H7 (cell line): Measurements from ENCODE around the gene TTC33. TPM values are rescaled to one million over a fixed set of nuclear protein-coding genes. Genes with fewer than 3 reads are reported as not detected.
"Not testable (repeated sequence)": the region's sequence is repeated elsewhere in the genome, so short reads cannot be mapped to it uniquely, and the experiment has no call there.

ENCODE experiments used
- DNase-seq: peaks from one replicate; pipeline ENCODE4 v3.0.0; 2012
- H3K27me3 ChIP-seq: 2 replicates; pipeline ENCODE4 v1.6.0; 2011; ENCODE audit warnings: mild to moderate bottlenecking, low read length; ENCODE audit not compliant: control insufficient read depth, insufficient read depth
- H3K36me3 ChIP-seq: replicated peaks from 2 replicates; pipeline ENCODE4 v1.5.1; 2011; ENCODE audit warnings: low read length; ENCODE audit not compliant: control insufficient read depth, insufficient read depth
- H3K4me3 ChIP-seq: 2 replicates; pipeline ENCODE4 v1.5.1; 2011; ENCODE audit warnings: low read depth, mild to moderate bottlenecking, control low read depth, low read length, moderate library complexity; ENCODE audit not compliant: insufficient read depth
- total RNA-seq: library from RNA; depleted of rRNA; stranded (reverse); fragments of >200 nt; shearing (Covaris generic); gene quantifications from 2 replicates; pipeline ENCODE4 v1.2.3, GENCODE V29; 2014

TTC33 gene
- total RNA-seq, 1 experiment from 2014 or later: 7.8 TPM

DNA sequence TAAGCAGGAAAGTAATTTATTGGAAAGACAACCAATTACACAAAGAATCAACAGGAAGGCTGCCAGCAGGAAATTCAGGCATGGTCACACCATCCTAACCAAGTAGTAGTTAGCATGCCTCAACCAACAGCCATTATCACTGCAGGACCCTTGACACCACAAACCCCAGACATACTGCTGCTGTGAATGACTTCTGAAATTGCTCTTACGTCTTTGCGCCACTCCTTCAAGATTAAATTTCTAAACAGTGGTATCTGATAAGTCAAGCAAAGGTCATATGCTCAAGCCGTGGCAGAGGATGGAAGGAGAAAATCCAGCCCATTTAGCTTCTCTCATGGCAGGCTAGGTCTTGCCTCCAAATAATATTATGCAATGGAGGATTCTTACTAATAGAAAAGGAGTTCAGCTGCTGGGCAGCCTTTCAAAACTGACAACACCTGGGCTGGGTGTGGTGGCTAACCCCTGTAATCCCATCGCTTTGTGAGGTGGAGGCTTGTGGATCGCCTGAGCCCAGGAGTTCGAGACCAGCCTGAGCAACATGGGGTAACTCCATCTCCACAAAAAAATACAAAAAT is 81.0 kb downstream of the TTC33 start:
- H3K4me3 ChIP-seq: no peak overlapping the region
- H3K27me3 ChIP-seq: peaks cover 8% of the 10 kb centered on the region
- no peaks in the 10 kb centered on the region for H3K36me3 ChIP-seq
- DNase-seq: no peak

- no peaks in the 10 kb centered on the region for H3K27me3 ChIP-seq
- no peak for DNase-seq
- H3K4me3 ChIP-seq: no peak overlapping the region
- H3K36me3 ChIP-seq: no peaks in the 10 kb centered on the region
These were observed 83.3 kb downstream of the TTC33 start for GRCh38 chr5:40672425-40672824.

DNA sequence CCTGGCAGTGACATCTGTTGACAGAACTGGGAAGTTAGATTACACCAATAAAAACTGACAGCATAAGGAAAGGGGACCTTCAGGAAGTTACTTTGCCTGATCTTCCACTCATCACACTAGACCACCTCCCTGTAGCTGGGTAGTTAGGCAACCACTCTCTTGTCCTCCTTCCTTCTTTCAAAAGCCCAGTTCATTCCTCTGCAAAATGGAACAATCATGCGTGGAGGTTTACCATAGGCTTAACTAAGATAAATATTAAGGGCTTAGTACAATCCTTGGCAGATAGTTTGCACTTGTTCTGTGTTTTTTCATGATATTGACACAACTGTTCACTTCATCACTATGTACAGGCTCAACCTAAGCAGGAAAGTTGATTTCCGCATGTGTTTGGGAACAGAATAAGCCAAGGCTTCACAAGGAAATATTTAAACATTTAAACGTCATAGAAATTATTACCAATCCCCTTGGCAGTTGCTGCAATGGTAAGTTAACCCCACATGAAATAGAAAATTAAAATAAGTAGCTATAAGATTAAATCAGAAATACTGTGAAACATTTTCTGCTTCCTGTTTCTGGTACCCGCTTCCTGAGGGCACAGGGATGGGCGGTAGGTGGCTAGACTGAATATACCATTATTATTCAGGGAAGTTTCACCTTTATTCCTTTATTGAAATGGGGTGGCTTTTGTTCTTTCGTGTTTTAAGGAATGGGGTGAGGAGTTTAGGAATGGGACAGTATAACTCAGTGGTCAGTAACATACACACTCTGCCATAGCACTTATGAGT is 86.0 kb downstream of the TTC33 start:
- Histone ChIP-seq H3K4me3 (no peak overlapping the region), H3K27me3 (no peaks in the 10 kb centered on the region), H3K36me3 (no peaks in the 10 kb centered on the region)
- DNase-seq: no peak

- H3K36me3 ChIP-seq: no peaks in the 10 kb centered on the region
- no peak overlapping the region for H3K4me3 ChIP-seq
- H3K27me3 ChIP-seq: no peaks in the 10 kb centered on the region
- DNase-seq: no peak
These were observed 88.5 kb downstream of the TTC33 start for GRCh38 chr5:40667161-40667663.

DNA sequence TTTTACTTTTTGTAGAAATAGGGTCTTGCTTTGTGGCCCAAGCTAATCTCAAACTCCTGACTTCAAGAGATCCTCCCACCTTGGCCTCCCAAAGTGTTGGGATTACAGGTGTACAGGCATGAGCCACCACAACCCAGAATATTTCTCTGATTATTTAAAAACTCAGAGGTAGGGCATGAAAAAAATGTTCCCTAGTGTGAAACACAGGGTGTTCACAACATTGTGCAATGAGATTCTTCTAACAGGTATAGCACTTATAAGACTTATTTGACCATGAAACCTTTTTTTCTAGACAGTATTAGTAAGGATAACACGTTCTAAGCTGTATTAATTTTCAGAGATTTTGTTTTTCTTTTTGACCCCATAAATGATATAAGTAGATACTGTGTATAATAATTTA is 89.1 kb downstream of the TTC33 start:
- Histone ChIP-seq H3K27me3 (no peaks in the 10 kb centered on the region), H3K4me3 (no peak overlapping the region)

DNA sequence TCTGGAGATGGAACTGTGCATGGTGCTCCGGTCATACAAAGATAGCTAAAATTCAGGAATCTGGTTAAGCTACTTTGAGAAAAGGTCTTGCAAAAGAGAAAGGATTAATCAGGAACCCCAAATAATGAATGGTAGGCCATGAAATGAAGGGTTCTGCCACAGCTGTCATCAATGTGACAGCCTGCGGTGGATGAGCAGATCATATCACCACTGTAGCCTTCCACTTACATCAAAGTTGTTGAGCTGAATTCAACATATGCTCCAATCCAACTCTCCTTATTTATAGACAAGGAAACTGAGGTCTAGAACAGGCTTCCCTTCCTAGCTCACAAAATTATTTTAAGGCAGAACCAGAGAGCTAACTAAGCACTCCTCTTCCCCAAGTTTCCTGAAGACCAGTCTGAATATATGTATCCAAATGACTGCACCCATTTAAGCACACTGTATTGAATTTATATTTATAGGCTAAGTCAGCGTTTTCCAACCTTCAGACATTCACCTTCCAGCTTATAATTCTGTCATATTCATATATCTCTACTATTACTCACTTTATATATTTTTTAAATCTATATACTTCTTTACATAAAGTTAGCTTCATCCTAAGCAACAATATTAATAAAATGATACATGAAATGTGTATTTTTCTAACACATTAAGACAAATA is 90.0 kb downstream of the TTC33 start:
- Histone ChIP-seq H3K27me3 (no peaks in the 10 kb centered on the region), H3K36me3 (no peaks in the 10 kb centered on the region), H3K4me3 (no peak overlapping the region)
- no peak for DNase-seq

More for the DNA sequence above, 89.1 kb downstream of the TTC33 start:
- no peaks in the 10 kb centered on the region for H3K36me3 ChIP-seq
- no peak for DNase-seq

DNA sequence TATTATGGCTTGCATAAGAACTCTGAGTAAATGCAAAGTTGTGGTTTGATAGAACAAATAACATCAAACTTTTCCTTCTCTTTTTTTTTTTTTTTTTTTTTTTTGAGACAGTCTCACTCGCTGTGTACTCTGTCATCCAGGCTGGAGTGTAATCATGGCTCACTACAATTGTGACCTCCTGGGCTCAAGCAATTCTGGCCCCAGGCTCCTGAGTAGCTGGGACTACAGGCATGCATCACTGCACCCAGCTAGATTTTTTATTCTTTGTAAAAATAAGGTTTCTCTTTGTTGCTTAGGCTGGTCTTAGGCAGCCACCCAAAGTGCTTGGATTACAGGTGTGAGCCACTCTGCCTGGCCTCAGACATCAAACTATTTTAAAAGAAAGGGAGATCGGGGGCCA is 95.0 kb downstream of the TTC33 start:
- Histone ChIP-seq H3K36me3 (no peaks in the 10 kb centered on the region), H3K4me3 (no peak overlapping the region), H3K27me3 (no peaks in the 10 kb centered on the region)
- no peak for DNase-seq

DNA sequence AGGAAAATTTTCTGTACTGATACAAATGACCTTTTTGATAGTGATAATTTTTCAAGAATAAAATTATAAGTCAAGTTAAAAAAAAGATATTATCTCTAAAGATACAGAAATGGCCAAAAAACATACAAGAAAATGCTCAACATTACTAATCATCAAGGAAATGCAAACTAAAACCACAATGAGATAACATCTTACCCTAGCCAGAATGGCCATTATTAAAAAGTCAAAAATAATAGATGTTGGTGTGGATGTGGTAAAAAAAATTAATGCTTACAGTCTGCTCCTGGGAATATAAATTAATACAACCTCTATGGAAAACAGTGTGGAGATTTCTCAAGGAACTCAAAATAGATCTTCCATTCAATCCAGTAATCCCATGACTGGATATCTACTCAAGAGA is 99.0 kb downstream of the TTC33 start:
- H3K36me3 ChIP-seq: no peaks in the 10 kb centered on the region
- DNase-seq: no peak
- no peaks in the 10 kb centered on the region for H3K27me3 ChIP-seq
- no peak overlapping the region for H3K4me3 ChIP-seq

DNA sequence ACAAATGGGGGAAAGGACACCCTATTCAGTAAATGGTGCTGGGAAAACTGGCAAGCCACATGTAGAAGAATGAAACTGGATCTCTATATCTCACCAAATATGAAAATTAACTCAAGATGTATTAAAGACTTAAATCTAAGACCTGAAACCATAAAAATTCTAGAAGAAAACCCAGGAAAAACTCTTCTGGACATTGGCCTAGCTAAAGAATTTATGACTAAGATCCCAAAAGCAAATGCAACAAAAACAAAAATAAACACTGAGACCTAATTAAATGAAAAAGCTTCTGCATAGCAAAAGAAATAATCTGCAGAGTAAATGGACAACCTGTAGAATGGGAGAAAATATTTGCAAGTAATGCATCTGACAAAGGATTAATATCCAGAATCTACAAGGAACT is 99.7 kb downstream of the TTC33 start:
- not testable (repeated sequence) for DNase-seq

GRCh38 chr5:40655138-40655537 is 100.6 kb downstream of the TTC33 start:
- Histone ChIP-seq H3K36me3 (no peaks in the 10 kb centered on the region), H3K4me3 (no peak overlapping the region), H3K27me3 (no peaks in the 10 kb centered on the region)
- DNase-seq: no peak

More for the DNA sequence above, 99.7 kb downstream of the TTC33 start:
- H3K36me3 ChIP-seq, H3K27me3 ChIP-seq, H3K4me3 ChIP-seq: not testable (repeated sequence)

GRCh38 chr5:40654377-40654991 is 101.3 kb downstream of the TTC33 start:
- no peak overlapping the region for H3K4me3 ChIP-seq
- no peaks in the 10 kb centered on the region for H3K27me3 ChIP-seq
- no peak for DNase-seq
- no peaks in the 10 kb centered on the region for H3K36me3 ChIP-seq

DNA sequence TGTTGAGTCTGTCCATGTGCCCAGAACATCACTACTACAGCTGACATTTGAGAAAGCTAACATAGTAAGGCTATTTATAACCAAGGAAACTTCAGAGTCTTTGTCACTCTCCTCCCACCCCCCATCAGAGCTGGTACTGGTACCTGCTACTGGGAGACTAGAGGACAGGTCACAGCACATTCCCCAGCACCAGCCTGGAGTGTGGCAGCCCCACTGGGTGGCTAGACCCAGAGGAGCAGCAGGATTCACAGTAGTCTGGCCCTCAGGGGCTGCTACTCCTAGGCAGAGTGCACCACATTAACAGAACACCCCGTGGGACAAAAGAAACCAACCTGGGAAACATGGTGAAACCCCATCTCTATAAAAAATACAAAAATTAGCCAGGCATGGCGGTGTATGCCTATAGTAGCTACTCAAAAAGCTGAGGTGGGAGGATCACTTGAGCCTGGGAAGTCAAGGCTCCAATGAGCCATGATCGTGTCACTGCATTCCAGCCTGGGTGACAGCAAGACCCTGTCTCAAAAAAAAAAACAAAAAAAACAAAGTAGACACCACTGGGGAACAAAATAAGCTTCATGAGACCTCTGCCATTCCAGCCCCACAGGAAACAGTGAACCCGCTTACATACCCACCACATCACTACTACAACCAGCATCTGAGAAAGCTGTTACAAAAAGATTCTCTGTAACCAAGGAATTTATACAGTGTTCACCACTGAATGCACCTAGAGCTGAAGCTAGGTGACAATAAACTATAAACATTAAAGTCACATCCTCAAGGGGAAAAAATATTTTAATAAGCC is 102.3 kb downstream of the TTC33 start:
- Histone ChIP-seq H3K36me3 (no peaks in the 10 kb centered on the region), H3K27me3 (no peaks in the 10 kb centered on the region)

DNA sequence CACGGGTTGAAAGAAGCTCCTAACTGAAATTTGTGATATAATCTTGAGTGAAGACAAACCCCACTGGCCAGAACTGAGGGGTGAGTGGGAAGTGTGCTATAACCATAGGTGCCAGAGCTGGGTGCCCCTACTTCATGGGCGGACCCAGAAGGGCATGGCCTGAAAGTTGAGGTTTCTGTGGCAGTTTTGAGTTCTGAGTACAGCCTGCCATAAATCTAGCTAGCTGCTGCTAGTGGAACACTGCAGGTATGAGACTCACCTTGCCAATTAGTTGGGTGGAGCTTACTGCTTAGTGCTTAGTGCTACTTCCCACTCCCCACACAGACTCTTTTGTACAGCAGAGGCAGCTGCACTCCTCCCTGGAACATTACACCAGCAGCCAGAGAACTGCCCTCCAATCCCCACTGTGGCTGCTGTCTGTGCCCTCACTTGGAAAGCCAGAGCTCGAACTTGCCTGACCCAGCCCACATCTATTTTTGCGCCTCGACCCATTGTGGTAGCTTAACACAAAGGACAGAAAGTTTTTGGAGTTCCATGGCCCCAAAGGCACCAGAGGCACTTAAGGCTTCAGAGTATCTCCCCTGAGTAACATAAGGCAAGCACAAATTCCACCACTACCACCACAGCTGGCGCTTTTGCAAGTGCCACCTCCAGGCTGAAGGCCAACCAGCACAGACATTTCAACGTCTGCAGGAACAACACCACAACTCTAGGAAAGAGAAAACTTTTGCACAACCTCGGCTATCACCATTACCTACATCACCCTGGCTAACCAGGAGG is 103.1 kb downstream of the TTC33 start:
- Histone ChIP-seq H3K27me3 (no peaks in the 10 kb centered on the region), H3K36me3 (no peaks in the 10 kb centered on the region), H3K4me3 (no peak overlapping the region)
- DNase-seq: no peak

More for the DNA sequence above, 102.3 kb downstream of the TTC33 start:
- no peak overlapping the region for H3K4me3 ChIP-seq
- DNase-seq: no peak
